MM.1S (cell line): ENCODE results near the gene IDI2.

ENCODE experiments used
- DNase-seq: peaks from one replicate; pipeline ENCODE4 v3.0.0-alpha.2; 2015
- H2AFZ ChIP-seq: fragments of 300-600 bp; sonication (generic); 2 replicates; pipeline ENCODE4 v1.6.0; 2016; ENCODE audit warnings: antibody characterized with exemption, low read length
- H3F3A ChIP-seq: fragments of 300-600 bp; sonication (generic); 2 replicates; pipeline ENCODE4 v1.6.1; 2016; ENCODE audit warnings: mild to moderate bottlenecking, antibody characterized with exemption, low read length, moderate library complexity, mixed read lengths; ENCODE audit not compliant: insufficient read depth
- H3K27ac ChIP-seq: fragments of 300-600 bp; sonication (generic); 2 replicates; pipeline ENCODE4 v1.5.1; 2016; ENCODE audit warnings: mild to moderate bottlenecking, low read length
- H3K27me3 ChIP-seq: fragments of 300-600 bp; sonication (generic); replicated peaks from 2 replicates; pipeline ENCODE4 v1.6.0; 2016; ENCODE audit warnings: low read length; ENCODE audit not compliant: insufficient read depth
- H3K36me3 ChIP-seq: fragments of 300-600 bp; sonication (generic); replicated peaks from 2 replicates; pipeline ENCODE4 v1.6.1; 2016; ENCODE audit warnings: mild to moderate bottlenecking, low read length, mixed read lengths; ENCODE audit not compliant: insufficient read depth
- H3K4me1 ChIP-seq: fragments of 300-600 bp; sonication (generic); 2 replicates; pipeline ENCODE4 v1.6.1; 2016; ENCODE audit warnings: low read length, mixed read lengths
- H3K4me2 ChIP-seq: fragments of 300-600 bp; sonication (generic); 2 replicates; pipeline ENCODE4 v1.6.0; 2016; ENCODE audit warnings: low read depth, low read length
- H3K4me3 ChIP-seq: fragments of 300-600 bp; sonication (generic); 2 replicates; pipeline ENCODE4 v1.5.1; 2016; ENCODE audit warnings: low read length, mixed read lengths
- H3K79me2 ChIP-seq: fragments of 300-600 bp; sonication (generic); 2 replicates; pipeline ENCODE4 v1.6.1; 2016; ENCODE audit warnings: mixed run types, low read length, mixed read lengths
- H3K9ac ChIP-seq: fragments of 300-600 bp; sonication (generic); 2 replicates; pipeline ENCODE4 v1.6.1; 2016; ENCODE audit warnings: low read length, mixed read lengths
- H3K9me2 ChIP-seq: fragments of 300-600 bp; sonication (generic); replicated peaks from 2 replicates; pipeline ENCODE4 v1.6.1; 2016; ENCODE audit warnings: mild to moderate bottlenecking, low read length, mixed read lengths; ENCODE audit not compliant: insufficient read depth
- H3K9me3 ChIP-seq: fragments of 300-600 bp; sonication (generic); replicated peaks from 2 replicates; pipeline ENCODE4 v1.6.1; 2016; ENCODE audit warnings: mild to moderate bottlenecking, low read length, mixed read lengths; ENCODE audit not compliant: insufficient read depth
- H4K20me1 ChIP-seq: fragments of 300-600 bp; sonication (generic); 2 replicates; pipeline ENCODE4 v1.6.1; 2016; ENCODE audit warnings: mild to moderate bottlenecking, low read length, moderate library complexity, mixed read lengths; ENCODE audit not compliant: insufficient read depth
- EZH2 ChIP-seq: fragments of 300-600 bp; sonication (generic); optimal IDR thresholded peaks from 2 replicates; pipeline ENCODE3; 2017; ENCODE audit warnings: low read depth, mild to moderate bottlenecking, antibody characterized with exemption, low read length, mixed read lengths
- EZH2phosphoT487 ChIP-seq: fragments of 300-600 bp; sonication (generic); IDR thresholded peaks from 2 replicates; pipeline ENCODE4 v1.6.1; 2018; ENCODE audit warnings: antibody characterized with exemption, low read length
- TF ChIP-seq, protein P1 (sequence below): fragments of 300-600 bp; sonication (generic); IDR thresholded peaks from 2 replicates; pipeline ENCODE4 v1.5.1; 2016; ENCODE audit warnings: antibody characterized with exemption, low read length, mixed read lengths

IDI2 gene

DNA sequence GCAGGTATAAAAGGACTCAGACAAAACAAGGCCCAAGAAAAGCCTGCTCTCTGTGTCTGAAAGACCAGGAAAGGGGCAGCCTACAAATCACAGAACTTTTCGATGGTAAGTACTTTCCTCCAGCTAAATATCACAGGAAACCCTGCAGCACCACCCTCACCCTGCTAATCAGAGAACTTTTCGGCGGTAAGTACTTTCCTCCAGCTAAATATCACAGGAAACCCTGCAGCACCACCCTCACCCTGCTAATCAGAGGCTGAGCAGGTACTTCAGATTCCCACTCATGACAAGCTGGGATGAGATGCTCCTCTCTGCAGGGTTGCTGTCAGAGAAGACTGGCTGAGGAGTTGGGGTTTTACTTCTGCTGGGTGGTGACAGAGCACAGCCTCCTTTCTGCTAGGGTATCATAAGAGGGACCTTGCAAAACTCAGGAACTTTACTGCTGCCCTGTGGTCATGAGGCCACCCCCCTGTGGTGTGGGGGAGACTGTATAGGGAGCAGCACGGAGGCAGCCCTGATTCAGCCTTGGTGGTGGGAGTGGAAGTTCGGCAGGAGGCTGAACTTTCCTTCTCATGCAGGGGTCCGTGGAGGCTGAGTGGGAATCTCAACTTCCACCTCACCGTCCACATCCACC, 37.7 kb upstream of the IDI2 start:
- no peak overlapping the region for H2AFZ ChIP-seq
- no peak overlapping the region for H3K27ac ChIP-seq
- H3K9me3 ChIP-seq: no peaks in the 10 kb centered on the region

DNA sequence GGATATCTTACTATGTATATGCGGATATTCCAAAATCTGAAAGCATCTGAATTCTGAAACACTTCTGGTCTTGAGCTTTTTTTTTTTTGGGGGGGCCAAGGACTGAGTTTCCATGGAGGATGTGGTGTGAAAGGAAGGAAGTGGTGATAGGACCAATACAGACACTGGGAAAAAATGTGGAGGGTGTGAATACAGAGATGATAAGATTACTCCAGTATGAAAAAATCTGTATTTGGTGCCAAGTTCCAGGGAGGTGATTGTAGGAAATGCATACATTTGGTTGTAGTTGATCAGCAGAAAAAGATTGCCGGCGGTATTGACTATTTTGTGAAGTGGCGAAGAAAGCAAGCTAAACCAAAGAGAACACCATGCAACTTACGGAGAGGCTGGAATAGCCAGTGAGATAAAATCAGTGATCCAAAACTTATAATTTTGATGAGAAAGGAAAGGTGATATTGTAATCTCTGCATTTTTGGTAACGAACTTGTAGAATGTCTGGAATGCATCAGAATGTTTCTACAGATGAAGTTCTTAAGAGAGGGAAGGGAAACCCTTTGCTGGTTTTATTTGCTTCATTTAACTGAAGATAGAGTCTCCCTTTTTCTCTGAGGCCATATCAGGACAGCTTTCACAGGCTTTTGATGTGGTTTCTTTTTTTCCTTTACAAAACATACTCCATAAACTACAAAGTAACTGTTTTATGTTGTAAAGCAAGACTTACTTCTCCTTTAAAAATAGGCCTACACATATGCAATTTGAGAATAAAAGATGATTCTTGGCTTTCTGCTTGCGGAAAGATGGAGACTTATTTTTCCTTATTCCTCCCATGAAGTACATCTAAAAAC, 36.5 kb upstream of the IDI2 start:
- Histone ChIP-seq H3K9me3 (no peaks in the 10 kb centered on the region), H3F3A (no peaks in the 10 kb centered on the region), H4K20me1 (no peaks in the 10 kb centered on the region), H3K9me2 (no peaks in the 10 kb centered on the region), H3K4me2 (no peak overlapping the region), H3K9ac (no peak overlapping the region), H3K27ac (no peak overlapping the region), H3K4me3 (no peak overlapping the region), H3K79me2 (peaks cover 59% of the 10 kb centered on the region), H2AFZ (no peak overlapping the region), H3K27me3 (no peaks in the 10 kb centered on the region), H3K4me1 (peaks cover 14% of the 10 kb centered on the region), H3K36me3 (no peaks in the 10 kb centered on the region)
- no peak for TF ChIP-seq EZH2phosphoT487
- TF ChIP-seq, protein P1, sequence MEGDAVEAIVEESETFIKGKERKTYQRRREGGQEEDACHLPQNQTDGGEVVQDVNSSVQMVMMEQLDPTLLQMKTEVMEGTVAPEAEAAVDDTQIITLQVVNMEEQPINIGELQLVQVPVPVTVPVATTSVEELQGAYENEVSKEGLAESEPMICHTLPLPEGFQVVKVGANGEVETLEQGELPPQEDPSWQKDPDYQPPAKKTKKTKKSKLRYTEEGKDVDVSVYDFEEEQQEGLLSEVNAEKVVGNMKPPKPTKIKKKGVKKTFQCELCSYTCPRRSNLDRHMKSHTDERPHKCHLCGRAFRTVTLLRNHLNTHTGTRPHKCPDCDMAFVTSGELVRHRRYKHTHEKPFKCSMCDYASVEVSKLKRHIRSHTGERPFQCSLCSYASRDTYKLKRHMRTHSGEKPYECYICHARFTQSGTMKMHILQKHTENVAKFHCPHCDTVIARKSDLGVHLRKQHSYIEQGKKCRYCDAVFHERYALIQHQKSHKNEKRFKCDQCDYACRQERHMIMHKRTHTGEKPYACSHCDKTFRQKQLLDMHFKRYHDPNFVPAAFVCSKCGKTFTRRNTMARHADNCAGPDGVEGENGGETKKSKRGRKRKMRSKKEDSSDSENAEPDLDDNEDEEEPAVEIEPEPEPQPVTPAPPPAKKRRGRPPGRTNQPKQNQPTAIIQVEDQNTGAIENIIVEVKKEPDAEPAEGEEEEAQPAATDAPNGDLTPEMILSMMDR: no peak
- TF ChIP-seq EZH2: no peak
- DNase-seq: no peak

More for the DNA sequence above, 37.7 kb upstream of the IDI2 start:
- Histone ChIP-seq H3K36me3 (no peaks in the 10 kb centered on the region), H3K4me1 (peaks cover 6% of the 10 kb centered on the region), H4K20me1 (no peaks in the 10 kb centered on the region), H3F3A (no peaks in the 10 kb centered on the region), H3K27me3 (no peaks in the 10 kb centered on the region), H3K79me2 (peaks cover 47% of the 10 kb centered on the region), H3K9ac (no peak overlapping the region), H3K4me3 (no peak overlapping the region), H3K4me2 (no peak overlapping the region), H3K9me2 (no peaks in the 10 kb centered on the region)
- no peak for DNase-seq
- TF ChIP-seq EZH2phosphoT487: no peak

GRCh38 chr10:1059902-1060301, 34.2 kb upstream of the IDI2 start:
- DNase-seq: no peak
- Histone ChIP-seq H3K79me2 (peaks cover 78% of the 10 kb centered on the region), H3K4me2 (no peak overlapping the region), H3K27ac (no peak overlapping the region), H3K9me2 (no peaks in the 10 kb centered on the region), H3K9ac (no peak overlapping the region), H2AFZ (no peak overlapping the region), H3K36me3 (no peaks in the 10 kb centered on the region), H3K4me3 (no peak overlapping the region), H3K4me1 (peaks cover 18% of the 10 kb centered on the region), H3F3A (no peaks in the 10 kb centered on the region), H3K9me3 (no peaks in the 10 kb centered on the region), H3K27me3 (no peaks in the 10 kb centered on the region), H4K20me1 (no peaks in the 10 kb centered on the region)
- TF ChIP-seq EZH2phosphoT487: no peak
- no peak for TF ChIP-seq EZH2
- TF ChIP-seq, protein P1: no peak

GRCh38 chr10:1058017-1058416, 32.4 kb upstream of the IDI2 start:
- Histone ChIP-seq H3K4me3 (no peak overlapping the region), H3F3A (no peaks in the 10 kb centered on the region), H3K9ac (no peak overlapping the region), H3K4me1 (peaks cover 23% of the 10 kb centered on the region), H3K27ac (no peak overlapping the region), H3K27me3 (no peaks in the 10 kb centered on the region), H3K79me2 (peaks cover 96% of the 10 kb centered on the region), H3K4me2 (peak overlapping the region; percentile 73; the same call in 1 of the 2 replicates), H3K9me3 (no peaks in the 10 kb centered on the region), H4K20me1 (no peaks in the 10 kb centered on the region), H3K9me2 (no peaks in the 10 kb centered on the region), H2AFZ (no peak overlapping the region), H3K36me3 (no peaks in the 10 kb centered on the region)
- TF ChIP-seq, protein P1: no peak
- no peak for TF ChIP-seq EZH2
- no peak for TF ChIP-seq EZH2phosphoT487
- DNase-seq: no peak
